ENCODE measurements around the gene IER5.

IER5 gene

GRCh38 chr1:181135815-181136737, 47.6 kb downstream of the IER5 start:
- DNase-seq, result no peak

DNA sequence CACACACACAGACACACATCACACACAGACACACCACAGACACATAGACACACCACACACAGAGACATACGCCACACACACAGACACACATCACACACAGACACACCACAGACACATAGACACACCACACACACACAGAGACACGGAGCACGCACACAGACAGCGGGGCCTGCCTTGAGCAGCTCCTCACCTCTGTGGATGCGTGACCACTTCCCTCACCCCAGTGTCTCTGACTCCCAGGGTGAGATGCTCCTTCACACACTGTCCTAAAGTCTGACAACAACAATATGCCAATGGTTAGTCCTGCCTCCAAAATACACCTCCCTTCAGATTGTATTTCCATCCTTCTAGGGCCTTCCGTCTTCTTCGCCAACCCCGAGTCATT, 48.2 kb downstream of the IER5 start:
- DNase-seq, result no peak

- no peak for DNase-seq
Observed at GRCh38 chr1:181137217-181137743, 48.8 kb downstream of the IER5 start.

DNA sequence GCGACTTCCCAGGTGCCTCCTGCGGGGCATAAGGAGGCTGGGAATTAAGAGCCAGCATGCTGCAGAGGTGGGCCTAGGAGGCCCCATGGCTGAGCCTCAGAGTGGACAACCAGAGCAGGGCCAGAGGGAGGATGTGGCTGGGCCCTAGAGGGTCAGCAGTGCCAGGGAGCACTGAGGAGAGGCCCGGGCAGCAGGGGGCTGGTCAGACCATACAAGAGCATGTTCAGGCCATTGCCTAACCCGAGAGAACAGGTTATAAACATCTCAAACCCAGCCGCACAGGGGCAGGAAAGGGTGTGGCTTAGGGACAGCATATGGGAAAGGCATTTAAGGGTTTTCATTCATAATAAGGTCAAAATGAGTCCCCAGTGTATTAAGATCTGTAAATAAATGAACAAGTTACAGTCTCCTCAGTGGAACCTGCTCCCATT, 51.1 kb downstream of the IER5 start:
- no peak for DNase-seq

- DNase-seq, result no peak
Observed at GRCh38 chr1:181140398-181140797, 51.9 kb downstream of the IER5 start.

DNA sequence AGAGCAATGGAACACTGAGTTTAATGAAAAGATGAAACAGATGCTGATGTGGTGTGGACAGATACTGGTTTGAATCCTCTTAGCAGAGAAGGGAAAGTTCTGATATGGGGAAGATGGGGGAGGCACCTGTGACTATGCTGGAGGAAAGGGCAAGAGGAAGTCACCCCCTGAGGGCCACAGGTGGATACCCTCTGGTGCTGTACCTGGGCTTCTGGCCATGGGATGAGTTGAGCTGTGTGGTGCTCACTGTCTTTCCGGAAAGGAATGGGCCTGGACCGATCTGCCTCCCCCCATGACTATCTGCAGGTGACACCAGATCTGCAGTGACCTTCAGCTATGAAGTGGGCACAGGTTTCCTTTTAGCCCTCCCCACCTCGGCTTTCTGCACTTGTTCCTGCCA, 52.4 kb downstream of the IER5 start:
- DNase-seq, result no peak

DNA sequence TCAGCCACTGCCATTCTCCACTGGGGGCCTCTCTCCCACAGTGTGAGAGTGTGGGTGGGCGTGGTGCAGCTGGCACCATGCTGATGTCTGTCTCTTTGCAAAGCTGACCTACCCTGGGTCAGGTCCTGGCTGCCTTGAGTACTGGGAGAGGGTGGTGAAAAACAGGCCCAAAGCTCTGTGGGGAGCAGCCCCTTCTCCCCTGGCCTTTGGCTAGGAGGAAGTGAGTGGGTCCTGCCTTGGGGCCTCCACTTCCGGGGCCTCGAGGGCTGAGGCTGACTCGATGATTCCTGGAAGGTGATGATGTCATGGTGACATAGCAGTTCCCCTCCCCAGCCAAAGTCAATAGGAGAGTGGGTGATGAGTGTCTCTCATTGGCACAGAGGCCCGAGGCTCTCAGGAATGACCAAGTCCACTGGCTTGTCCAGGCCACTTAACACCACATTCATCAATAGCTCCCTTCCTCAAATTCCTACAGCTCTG, 53.0 kb downstream of the IER5 start:
- DNase-seq, result no peak
